ELF-1 (cell line): ENCODE data around the gene TMEM131L.

Experiments
- DNase-seq: peaks from one replicate; pipeline ENCODE4 v3.0.0-alpha.2; 2016; ENCODE audit warnings: low read depth, low spot score

Gene TMEM131L

GRCh38 chr4:153616006-153616555 is 149.9 kb downstream of the TMEM131L start:
- DNase-seq: no peak

- DNase-seq: peak; percentile 37
Measured at GRCh38 chr4:153618833-153619232, 152.7 kb downstream of the TMEM131L start.

GRCh38 chr4:153619811-153620210 is 153.7 kb downstream of the TMEM131L start:
- no peak for DNase-seq

GRCh38 chr4:153620352-153620751 is 154.2 kb downstream of the TMEM131L start:
- DNase-seq: no peak

- DNase-seq: no peak
Measured at GRCh38 chr4:153622093-153622492, 155.9 kb downstream of the TMEM131L start.

- DNase-seq: no peak
Measured at GRCh38 chr4:153622778-153623240, 156.6 kb downstream of the TMEM131L start.

GRCh38 chr4:153623491-153623890 is 157.3 kb downstream of the TMEM131L start:
- no peak for DNase-seq

- no peak for DNase-seq
Measured at GRCh38 chr4:153628796-153629315, 162.7 kb downstream of the TMEM131L start.

GRCh38 chr4:153629776-153630175 is 163.6 kb downstream of the TMEM131L start:
- no peak for DNase-seq

GRCh38 chr4:153634738-153635353 is 168.7 kb downstream of the TMEM131L start:
- DNase-seq: no peak

- DNase-seq: no peak
Measured at GRCh38 chr4:153635846-153636245, 169.7 kb downstream of the TMEM131L start.

- DNase-seq: no peak
Measured at GRCh38 chr4:153637201-153637600, 171.0 kb downstream of the TMEM131L start.

- DNase-seq: no peak
Measured at GRCh38 chr4:153638011-153638410, 171.9 kb downstream of the TMEM131L start.

- no peak for DNase-seq
Measured at GRCh38 chr4:153638999-153639398, 172.8 kb downstream of the TMEM131L start.

GRCh38 chr4:153639833-153640802 is 174.0 kb downstream of the TMEM131L start:
- peak; percentile 17 for DNase-seq

- DNase-seq: no peak
Measured at GRCh38 chr4:153641532-153641931, 175.4 kb downstream of the TMEM131L start.

- no peak for DNase-seq
Measured at GRCh38 chr4:153643406-153644383, 177.5 kb downstream of the TMEM131L start.

- DNase-seq: peak; percentile 18
Measured at GRCh38 chr4:153645183-153645582, 179.0 kb downstream of the TMEM131L start.

GRCh38 chr4:153646261-153646660 is 180.1 kb downstream of the TMEM131L start:
- no peak for DNase-seq

- DNase-seq: no peak
Measured at GRCh38 chr4:153646978-153647377, 180.8 kb downstream of the TMEM131L start.

- no peak for DNase-seq
Measured at GRCh38 chr4:153647975-153648374, 181.8 kb downstream of the TMEM131L start.
